Stimulated activated naive CD4-positive, alpha-beta T cell (primary cell): ENCODE measurements around the gene MRTFA.
A peak's percentile ranks its signal among the peaks of the same experiment; 100 is the strongest.
"Not testable (repeated sequence)": the region's sequence is repeated elsewhere in the genome, so short reads cannot be mapped to it uniquely, and the experiment has no call there.

Source experiments
- DNase-seq, 6 experiments: peaks; one replicate each; lab custom pipeline; 2025; lab: John Stamatoyannopoulos, UW

Gene MRTFA

DNA sequence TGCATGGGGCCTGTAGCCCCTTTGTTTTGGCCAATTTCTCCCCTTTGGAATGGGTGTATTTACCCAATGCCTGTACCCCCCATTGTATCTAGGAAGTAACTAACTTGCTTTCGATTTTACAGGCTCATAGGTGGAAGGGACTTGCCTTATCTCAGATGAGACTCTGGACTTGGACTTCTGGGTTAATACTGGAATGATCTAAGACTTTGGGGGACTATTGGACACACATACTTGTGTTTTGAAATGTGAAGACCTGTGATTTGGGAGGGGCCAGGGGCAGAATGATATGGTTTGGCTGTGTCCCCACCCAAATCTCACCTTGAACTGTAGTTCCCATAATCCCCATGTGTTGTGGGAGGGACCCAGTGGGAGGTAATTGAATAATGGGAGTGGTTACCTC lies 82.5 kb downstream of the MRTFA start:
- not testable (repeated sequence) for DNase-seq

DNA sequence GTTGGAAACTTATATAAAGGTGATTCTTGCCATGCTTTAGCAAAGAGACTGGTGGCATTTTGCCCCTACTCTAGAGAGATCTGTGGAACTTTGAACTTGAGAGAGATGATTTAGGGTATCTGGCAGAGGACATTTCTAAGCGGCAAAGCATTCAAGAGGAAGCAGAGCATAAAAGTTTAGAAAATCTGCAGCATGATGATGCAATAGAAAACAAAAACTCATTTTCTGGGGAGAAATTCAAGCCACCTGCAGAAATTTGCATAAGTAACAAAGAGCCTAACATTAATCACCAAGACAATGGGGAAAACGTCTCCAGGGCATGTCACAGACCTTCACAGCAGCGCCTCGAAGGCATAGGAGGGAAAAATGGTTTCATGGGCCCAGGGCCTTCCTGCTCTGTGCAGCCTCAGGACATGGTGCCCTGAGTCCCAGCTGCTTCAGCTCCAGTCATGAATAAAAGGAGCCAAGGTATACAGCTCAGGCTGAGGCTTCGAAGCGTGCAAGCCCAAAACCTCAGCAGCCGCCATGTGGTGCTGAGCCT lies 83.4 kb downstream of the MRTFA start:
- no peak for DNase-seq

DNA sequence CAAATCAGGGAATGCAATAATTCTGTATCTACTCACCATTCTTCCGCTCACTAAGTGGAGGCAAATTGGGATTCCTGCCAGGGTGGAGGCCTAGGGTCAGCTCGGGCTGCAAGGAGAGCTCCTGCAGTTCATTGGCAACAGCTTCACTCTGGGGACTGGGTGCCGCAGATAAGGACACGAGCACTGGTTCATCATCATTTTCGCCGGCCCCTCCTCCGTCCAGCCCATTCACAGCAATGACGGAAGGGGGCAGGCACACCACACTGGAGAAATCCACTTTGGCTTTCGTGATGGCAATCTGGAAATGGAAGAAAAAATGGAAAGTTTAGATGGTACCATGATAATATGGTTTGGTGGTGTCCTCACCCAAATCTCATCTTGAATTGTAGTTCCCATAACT lies 84.4 kb downstream of the MRTFA start:
- DNase-seq, result no peak

DNA sequence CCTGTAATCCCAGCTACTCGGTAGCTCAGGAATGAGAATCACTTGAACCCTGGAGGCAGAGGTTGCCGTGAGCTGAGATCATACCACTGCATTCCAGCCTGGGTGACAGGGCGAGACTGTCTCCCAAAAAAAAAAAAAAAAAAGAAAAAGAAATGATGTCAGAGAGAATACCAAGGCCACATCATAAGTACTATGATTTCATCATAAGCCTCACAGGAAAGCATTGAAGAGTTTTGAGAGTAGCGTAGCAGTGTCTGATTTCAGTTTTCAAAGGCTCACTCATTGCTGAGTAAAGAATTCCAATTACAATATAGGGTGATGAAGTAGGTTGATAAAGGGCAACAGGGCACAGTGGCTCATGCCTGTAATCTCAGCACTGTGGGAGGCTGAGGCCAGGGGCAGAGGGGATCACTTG lies 88.8 kb downstream of the MRTFA start:
- no peak for DNase-seq

DNA sequence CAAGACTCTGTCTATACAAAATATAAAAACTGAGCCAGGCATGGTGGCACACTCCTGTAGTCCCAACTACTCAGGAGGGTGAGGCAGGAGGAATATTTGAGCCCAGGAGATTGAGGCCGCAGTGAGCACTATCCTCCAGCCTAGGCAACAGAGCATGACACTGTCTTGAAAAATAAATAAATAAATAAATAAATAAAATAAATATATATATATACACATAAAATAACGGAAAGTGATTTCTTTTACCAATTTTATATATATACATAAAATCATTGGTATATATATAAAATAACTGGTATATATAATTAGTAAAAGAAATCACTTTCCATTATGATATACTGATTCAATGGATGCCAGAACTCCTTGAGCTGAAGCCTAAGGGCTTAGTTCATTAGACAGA lies 91.8 kb downstream of the MRTFA start:
- DNase-seq, result no peak

DNA sequence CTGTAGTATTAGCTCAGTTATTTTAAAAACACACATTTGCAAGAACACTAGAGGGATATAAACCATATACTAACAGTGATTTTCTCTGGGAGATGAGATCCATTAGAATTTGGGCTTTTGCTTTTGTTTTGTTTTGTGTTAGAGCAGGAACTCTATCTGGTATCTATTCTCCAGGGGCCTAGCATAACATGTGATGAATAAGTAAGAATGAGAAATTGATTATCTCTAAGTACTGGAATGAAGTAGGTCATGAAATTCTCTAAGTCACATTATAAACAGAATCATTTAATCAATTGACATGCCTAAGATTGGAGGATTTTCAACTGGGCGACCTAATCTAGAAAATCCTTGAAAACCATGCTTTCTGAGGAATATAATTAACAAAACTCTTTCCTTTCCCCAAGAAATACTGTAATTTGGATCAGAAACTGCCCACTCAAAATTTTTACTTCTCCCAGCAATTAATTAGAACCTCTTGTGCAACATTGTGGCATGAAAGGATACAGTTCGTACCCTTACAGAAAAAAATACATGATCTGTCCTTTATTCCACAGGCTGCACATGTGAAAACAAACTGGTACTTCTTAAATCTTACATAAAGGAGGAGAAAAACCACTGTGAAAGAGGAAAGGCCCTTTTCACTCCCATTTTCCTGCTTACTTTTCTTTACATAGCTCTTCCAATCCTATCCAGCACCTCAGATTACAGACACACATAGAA lies 93.5 kb downstream of the MRTFA start:
- no peak for DNase-seq

DNA sequence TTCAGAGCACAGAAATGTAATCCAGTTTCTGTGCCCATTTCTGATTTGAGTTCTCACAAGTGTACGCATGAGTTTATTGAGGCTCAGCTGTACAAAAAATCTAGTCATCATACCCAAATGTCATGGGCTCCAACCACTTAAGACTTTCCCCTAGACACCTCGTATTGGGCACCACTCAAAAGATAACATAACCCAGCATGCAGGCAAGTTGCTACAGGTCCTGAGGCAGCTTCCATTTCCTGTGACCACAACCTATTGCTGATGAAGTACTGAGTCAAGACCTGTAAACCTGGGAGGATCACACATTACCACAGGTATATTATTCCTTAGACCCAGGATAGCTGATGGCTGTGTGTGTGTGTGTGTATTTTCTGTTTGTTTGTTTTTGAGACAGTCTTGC lies 95.2 kb downstream of the MRTFA start:
- no peak for DNase-seq

DNA sequence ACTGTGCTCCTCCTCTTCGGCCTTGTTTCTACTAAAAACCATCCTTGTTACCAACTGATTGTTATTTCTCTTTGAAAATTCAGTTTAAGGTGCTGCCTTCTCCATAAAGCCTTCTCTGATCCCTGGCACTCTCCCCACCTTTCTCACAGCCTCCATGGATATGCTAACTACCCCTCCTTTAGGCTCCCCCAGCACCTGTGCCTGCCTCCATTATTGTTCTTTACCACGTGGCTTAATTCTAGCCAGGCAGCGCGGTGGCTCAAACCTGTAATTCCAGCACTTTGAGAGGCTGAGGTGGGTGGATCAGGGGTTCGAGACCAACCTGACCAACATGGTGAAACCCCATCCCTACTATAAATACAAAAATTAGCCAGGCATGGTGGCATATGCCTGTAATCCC lies 96.3 kb downstream of the MRTFA start:
- DNase-seq, result no peak

DNA sequence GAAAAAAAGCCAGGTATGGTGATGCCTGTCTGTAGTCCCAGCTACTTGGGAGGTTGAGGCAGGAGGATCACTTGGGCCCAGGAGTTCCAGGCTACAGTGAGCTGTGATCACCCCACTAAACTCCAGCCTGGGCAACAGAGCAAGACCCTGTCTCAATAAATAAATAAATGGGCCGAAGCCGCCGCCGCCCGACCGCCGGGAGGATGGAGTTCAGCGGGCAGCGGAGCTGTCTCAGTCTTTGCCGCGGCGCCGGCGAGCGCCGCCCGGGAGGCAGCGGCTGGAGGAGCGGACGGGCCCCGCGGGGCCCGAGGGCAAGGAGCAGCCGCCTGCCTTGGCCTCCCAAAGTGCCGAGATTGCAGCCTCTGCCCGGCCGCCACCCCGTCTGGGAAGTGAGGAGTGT lies 100.4 kb downstream of the MRTFA start:
- not testable (repeated sequence) for DNase-seq

DNA sequence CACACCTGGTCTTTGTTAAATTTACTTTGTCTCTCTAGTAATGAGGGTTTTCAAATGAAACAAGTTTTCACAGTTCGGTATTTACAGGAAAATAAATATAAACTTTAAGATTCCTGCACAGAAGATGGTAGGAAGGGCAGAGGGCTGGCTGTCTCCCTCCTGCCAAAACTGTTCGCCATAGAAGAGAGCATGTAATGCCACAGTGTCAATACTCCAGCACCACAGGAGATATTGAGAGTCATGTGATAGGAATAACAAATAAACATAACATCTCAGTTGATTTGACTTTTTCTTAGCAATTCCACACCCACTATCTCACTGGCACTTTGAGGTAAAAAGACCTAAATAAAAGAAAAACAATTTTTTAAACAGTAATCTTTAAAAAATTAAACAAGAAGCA lies 100.9 kb downstream of the MRTFA start:
- no peak for DNase-seq

DNA sequence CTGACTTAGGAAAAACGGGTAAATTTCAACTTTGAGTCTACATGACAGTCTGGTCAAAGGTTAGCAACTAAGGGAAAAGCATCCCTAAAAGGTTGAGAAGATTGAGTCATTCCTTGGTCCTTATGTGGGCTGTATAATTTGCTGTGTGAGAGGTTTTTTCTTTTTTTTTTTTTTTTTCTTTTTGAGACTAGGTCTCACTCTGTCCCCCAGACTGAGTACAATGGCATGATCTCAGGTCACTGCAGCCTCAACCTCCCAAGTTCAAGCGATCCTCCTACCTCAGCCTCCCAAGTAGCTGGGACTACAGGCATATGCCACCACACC lies 101.4 kb downstream of the MRTFA start:
- DNase-seq, result no peak

DNA sequence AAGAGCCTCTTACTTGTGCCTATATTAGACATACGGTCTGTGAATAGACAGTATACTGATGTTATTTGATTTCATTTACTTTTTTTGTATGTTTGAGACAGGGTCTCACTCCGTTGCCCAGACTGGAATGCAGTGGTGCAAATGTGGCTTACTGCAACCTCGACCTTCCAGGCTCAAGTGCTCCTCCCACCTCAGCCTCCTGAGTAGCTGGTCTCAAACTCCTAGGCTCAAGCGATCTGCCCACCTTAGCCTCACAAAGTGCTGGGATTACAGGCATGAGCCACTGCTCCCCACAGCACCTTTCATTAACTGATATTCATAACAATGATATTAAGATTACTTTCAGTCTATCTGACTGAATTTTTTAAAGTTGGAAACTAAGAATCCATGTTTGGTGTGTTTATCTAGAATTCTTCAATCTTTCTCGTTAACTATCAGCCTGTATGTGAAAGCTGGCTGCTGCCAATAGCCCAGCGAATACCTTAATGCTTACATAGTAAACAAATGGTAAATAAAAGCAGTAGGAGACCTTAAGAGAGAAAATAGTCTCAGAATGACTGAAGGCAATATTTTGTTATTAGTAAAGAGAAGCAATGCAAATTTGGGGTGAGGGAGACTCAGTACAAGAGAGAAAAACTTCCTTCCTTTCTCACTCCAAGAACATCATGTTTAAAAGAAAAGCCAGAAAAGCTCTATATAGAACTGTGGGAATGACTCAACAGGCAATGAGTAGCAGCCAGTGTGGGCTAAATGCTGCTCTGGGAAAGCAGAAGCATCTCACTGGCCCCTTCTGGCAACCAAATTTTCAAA lies 101.9 kb downstream of the MRTFA start:
- DNase-seq, result no peak

DNA sequence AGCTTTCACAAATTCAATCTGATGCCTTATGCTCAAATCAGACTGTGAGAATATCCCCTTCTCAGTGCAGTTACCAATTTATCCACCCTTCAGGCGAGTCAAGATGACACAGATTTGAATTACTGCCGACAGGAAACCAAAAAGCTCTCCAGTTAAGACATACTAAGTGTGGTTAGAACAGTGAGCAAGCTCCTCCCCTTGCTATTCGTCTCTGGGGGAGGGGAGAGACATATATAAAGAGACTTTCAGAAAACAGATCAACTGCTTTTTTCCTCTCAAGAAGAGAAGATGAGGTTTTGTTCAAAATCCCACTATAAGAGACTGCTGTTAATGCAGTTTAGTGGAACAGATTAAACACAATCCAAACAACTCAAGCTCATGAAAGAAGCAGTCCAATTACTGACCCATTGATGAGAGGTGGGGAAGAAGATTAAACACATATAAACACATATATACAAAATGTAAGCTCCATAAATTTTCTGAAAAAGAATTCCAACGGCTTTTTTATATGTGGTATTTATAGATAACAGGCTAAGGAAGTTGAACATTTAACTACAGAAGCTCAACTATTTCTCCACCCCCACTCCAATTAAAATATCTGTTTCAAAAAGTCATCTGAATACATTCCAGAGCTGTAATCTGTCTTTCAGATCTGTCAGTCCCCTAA lies 102.7 kb downstream of the MRTFA start:
- peak in 5 of 6 experiments; percentile 30 to 80 (median 76) for DNase-seq

DNA sequence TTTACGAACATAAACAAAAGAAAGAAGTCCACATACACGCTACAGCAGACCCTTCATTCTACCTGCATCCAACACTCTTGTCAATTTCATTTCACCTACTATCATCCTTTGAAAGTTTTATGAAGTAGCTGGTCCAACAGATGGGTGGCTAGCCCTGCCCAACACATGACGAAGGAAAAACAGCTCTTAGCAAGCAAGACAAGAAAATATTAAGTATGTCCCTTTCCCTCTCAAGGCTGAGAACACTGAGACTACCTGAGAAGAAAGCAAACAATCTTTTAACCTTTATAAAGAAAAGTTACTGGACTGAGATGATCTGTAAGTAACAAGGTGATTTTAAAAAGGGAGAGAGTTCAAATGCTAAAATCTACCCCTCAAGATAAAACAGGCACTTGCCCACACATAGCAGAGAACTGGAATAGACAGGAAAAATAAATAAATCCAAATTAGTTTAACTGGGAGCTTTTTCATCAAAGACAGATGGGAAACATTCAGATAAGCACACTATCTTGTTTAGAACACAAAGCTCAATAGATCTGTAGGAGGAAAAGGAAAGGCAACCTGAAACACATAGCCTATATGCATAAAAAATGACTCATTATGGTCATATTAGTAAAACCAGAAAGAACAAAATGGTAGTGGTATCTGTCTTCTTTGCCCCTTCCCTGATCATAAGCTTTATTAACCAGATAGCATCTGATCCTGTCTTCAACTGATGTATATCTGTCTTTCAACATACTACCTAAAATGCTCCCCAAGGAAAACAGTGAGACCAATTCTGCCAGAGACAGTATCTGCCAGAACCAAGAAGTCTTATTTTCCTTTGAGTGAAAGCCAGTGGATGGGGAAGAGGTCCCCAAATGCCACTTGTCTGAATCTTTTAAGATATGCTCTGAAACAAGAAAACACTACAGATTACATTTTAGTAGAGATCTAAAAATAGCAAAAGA lies 104.3 kb downstream of the MRTFA start:
- peak in 1 of 6 experiments; percentile 13 for DNase-seq

DNA sequence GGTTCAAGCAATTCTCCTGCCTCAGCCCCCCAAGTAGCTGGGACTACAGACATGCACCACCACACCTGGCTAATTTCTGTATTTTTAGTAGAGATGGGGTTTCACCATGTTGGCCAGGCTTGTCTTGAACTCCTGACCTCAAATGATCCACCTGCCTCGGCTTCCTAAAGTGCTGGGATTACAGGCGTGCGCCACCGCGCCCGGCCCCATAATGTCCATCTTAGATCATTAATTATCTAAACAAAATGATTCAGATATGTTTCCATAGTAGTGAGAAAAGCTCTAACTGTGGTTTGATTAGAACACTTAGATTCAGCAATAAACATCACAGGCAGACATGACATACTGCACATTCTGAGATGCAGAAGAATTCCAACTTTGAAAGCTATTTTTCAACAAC lies 106.1 kb downstream of the MRTFA start:
- DNase-seq, result not testable (repeated sequence)

DNA sequence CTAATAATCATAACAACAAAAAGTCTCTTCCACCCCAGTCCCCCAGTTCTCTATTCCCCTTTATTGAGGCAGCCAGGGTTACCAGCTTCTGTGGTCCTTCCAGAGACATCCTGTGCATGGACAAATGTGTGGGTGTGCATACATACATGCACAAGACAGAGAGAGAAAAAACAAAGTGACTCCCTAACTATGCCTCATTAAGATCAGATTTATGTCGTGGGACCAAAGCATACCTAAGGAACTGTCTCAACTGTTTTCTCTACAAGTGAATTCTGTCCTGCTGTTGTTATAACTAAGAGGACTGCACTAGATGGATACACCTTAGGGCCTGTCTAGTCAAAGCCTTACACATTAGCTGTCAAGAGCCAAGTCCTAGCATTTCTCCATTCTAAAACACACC lies 106.7 kb downstream of the MRTFA start:
- DNase-seq, result peak in 1 of 6 experiments; percentile 4

DNA sequence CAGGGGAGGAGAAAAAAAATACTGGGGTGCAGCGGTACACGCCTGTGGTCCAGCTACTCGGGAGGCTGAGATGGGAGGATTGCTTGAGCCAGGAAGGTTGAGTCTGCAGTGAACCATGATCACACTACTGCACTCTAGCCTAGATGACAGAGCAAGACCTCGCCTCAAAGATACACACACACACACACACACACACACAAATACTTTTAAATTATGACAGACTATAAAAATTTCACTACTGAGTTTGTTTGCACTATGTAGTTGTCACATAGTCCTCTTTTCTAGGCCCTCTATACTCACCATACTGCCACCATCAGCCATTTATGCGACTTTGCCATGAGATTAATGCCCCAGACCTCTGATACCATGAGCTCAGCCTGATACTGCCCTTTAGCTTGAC lies 109.6 kb downstream of the MRTFA start:
- DNase-seq, result no peak

DNA sequence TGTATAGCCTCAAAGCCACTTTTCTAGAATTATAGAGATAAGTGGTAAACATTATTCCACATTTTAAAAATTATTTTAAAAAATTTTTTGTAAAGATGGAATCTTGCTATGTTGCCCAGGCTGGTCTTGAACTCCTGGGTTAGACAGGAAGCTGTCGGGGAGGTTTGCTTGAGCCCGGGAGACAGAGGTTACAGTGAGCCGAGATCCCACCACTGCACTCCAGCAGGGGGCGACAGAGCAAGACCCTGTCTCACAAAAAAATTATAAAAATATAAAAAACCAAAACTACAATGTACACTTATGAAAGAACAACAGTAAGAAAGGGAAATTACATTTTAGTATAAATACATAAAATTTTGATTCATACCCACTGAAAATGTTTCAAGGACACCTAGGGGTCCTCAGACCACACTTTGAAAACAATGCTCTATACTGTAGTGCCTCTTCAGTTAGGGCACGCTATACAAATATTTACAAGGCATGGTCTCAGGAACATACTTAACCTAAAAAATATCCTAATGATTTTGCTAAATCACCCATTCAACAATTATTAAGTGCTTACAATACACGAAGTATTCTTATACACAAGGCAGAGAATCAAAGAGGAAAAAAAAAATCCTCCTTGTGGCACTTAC lies 111.2 kb downstream of the MRTFA start:
- DNase-seq, result peak; percentile 56 to 82 (median 64)

DNA sequence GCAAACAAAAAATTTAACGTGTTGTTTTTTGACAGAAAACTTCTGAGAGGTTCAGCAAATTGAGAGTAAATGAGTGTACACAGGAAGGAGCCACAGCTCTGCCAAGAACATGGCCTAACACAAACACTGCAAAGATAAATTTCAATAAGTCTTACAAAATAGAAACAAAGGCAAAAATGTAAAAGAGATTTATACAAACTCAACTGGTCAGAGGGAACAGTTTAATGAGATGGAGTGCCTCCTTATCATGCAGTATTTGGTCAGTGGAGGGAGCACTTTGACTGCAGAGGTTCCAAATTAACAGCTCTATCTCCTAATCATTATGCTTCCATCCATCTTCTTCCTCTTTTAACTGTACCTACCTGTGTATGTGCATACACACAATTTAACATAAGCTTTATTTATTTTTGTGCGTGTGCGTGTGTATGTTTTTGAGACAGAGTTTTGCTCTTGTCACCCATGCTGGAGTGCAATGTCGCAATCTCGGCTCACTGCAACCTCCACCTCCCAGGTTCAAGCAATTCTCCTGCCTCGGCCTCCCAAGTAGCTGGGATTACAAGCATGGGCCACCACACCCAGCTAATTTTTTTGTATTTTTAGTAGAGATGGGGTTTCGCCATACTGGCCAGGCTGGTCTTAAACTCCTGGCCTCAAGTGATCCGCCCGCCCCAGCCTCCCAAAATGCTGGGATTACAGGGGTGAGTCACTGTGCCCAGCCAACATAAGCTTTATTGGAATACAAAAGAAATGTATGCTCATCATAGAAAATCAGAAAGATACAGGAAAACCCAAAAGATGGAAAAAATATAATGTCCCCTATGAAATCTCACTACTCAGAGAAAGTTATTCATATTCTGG lies 111.9 kb downstream of the MRTFA start:
- no peak for DNase-seq

DNA sequence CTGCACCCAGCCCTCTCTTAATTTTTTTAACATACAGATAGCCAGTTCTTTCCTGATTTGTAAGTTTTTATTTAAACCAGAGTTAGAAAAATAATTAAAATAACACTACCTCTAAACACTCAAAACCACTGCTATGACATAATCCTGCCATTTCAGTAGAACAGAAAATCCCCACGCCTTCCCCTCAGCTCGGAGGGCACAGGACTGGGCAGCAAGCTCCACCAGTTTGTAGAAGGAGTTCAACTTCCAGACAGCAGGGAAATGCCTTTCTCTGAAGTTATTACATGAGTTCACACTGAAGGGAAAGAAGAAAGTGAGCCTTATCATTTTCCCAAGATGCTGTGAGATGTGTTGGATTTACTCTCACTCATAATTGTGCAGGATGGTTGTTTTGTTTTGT lies 114.4 kb downstream of the MRTFA start:
- no peak for DNase-seq
